Endothelial cell (in vitro differentiated cells): ENCODE data around the gene ZPBP2. TPM values are rescaled to one million over a fixed set of nuclear protein-coding genes. Genes with fewer than 3 reads are reported as not detected.

Source experiments
- DNase-seq: peaks from one replicate; pipeline ENCODE4 v3.0.0; 2021; ENCODE audit warnings: low spot score
- H3K27ac Mint-ChIP-seq: one replicate; pipeline ENCODE4 v1.8.0; 2021; ENCODE audit warnings: mixed read lengths, inconsistent platforms; ENCODE audit not compliant: unreplicated experiment
- H3K27me3 Mint-ChIP-seq: one replicate; pipeline ENCODE4 v1.8.0; 2021; ENCODE audit warnings: mild to moderate bottlenecking, moderate library complexity, mixed read lengths, inconsistent platforms; ENCODE audit not compliant: unreplicated experiment
- H3K36me3 Mint-ChIP-seq: one replicate; pipeline ENCODE4 v1.8.0; 2021; ENCODE audit warnings: mild to moderate bottlenecking, low read depth, mixed read lengths, inconsistent platforms; ENCODE audit not compliant: unreplicated experiment
- H3K4me1 Mint-ChIP-seq: one replicate; pipeline ENCODE4 v1.8.0; 2021; ENCODE audit warnings: mild to moderate bottlenecking, mixed read lengths, inconsistent platforms; ENCODE audit not compliant: unreplicated experiment
- H3K4me3 Mint-ChIP-seq: one replicate; pipeline ENCODE4 v1.8.0; 2021; ENCODE audit warnings: mild to moderate bottlenecking, mixed read lengths, inconsistent platforms; ENCODE audit not compliant: unreplicated experiment
- H3K9me3 Mint-ChIP-seq: one replicate; pipeline ENCODE4 v1.8.0; 2021; ENCODE audit warnings: mixed read lengths, inconsistent platforms; ENCODE audit not compliant: unreplicated experiment
- total RNA-seq: library from RNA; stranded (reverse); fragmentation: NEBNext Ultra II Directional; extraction: Animal tissue kit (Norgen Biotek cat#: 25700); gene quantifications from one replicate; pipeline ENCODE4 v1.2.1, GENCODE V29; 2021; ENCODE audit not compliant: unreplicated experiment
- TF ChIP-seq, protein P1 (sequence below): fragments of 200-600 bp; sonication (generic); IDR thresholded peaks from one replicate; pipeline ENCODE4 v1.5.0; 2021; ENCODE audit warnings: antibody characterized with exemption; ENCODE audit not compliant: unreplicated experiment

ZPBP2 gene
- total RNA-seq, 1 donor from 2014 or later: not detected

DNA sequence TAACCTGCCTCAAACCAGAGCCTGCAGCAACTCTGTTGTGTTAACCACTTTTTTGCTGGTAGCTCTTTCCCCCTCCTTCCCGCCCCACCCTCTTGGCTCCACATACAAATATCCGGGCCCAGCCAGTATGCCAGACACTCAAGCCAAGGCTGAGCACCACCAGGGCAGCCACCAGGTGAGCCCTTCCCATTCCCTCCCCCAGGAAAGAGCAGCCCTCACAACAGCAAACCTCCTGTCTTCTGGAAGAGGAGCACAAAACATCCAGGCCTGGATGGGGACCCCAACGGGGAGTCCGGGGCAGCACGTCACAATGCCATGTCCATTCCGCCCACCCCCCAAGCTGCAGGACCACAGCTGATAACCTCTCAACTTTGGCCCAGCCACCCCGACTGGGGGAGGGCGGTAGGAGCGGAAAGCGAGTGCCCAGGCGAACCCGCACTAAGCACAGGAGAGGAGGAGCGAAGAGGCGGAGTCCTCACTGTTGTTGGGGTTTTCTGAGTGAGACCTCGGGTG is 58.6 kb downstream of the ZPBP2 start:
- DNase-seq: peak; percentile 25
- TF ChIP-seq, protein P1, sequence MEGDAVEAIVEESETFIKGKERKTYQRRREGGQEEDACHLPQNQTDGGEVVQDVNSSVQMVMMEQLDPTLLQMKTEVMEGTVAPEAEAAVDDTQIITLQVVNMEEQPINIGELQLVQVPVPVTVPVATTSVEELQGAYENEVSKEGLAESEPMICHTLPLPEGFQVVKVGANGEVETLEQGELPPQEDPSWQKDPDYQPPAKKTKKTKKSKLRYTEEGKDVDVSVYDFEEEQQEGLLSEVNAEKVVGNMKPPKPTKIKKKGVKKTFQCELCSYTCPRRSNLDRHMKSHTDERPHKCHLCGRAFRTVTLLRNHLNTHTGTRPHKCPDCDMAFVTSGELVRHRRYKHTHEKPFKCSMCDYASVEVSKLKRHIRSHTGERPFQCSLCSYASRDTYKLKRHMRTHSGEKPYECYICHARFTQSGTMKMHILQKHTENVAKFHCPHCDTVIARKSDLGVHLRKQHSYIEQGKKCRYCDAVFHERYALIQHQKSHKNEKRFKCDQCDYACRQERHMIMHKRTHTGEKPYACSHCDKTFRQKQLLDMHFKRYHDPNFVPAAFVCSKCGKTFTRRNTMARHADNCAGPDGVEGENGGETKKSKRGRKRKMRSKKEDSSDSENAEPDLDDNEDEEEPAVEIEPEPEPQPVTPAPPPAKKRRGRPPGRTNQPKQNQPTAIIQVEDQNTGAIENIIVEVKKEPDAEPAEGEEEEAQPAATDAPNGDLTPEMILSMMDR: no peak
- Mint-ChIP-seq H3K9me3 (no peaks in the 10 kb centered on the region), H3K36me3 (peaks cover 16% of the 10 kb centered on the region), H3K4me1 (peaks cover 39% of the 10 kb centered on the region), H3K27ac (no peak overlapping the region), H3K27me3 (peaks cover 3% of the 10 kb centered on the region), H3K4me3 (peak overlapping the region; percentile 94)

Other genes with a start within 250 kb of the ZPBP2 start
- gene PPP1R1B, start 241.2 kb upstream of the ZPBP2 start, total RNA-seq: not detected
- gene STARD3, start 231.1 kb upstream of the ZPBP2 start, total RNA-seq: 77.7 TPM
- gene TCAP, start 202.9 kb upstream of the ZPBP2 start, total RNA-seq: 1.2 TPM
- not detected for gene PNMT, start 199.7 kb upstream of the ZPBP2 start, total RNA-seq
- 11.2 TPM for gene PGAP3, start 180.1 kb upstream of the ZPBP2 start, total RNA-seq
- gene ERBB2, start 168.1 kb upstream of the ZPBP2 start, total RNA-seq: 49.0 TPM
- gene MIEN1, start 137.7 kb upstream of the ZPBP2 start, total RNA-seq: 15.5 TPM
- gene GRB7, start 130.3 kb upstream of the ZPBP2 start, total RNA-seq: 1.3 TPM
- gene IKZF3, start 3.9 kb upstream of the ZPBP2 start, total RNA-seq: not detected
- 9.0 TPM for gene GSDMB, start 50.4 kb downstream of the ZPBP2 start, total RNA-seq
- 49.3 TPM for gene ORMDL3, start 59.4 kb downstream of the ZPBP2 start, total RNA-seq
- gene LRRC3C, start 59.5 kb downstream of the ZPBP2 start, total RNA-seq: not detected
- not detected for gene GSDMA, start 94.8 kb downstream of the ZPBP2 start, total RNA-seq
- gene PSMD3, start 112.6 kb downstream of the ZPBP2 start, total RNA-seq: 132 TPM
- not detected for gene CSF3, start 147.2 kb downstream of the ZPBP2 start, total RNA-seq
- 111 TPM for gene MED24, start 186.2 kb downstream of the ZPBP2 start, total RNA-seq
- 13.6 TPM for gene THRA, start 194.8 kb downstream of the ZPBP2 start, total RNA-seq
- gene NR1D1, start 232.4 kb downstream of the ZPBP2 start, total RNA-seq: 2.6 TPM